Stimulated activated CD4-positive, alpha-beta T cell treated with anti-CD3 and anti-CD28 coated beads, Interleukin-1b, Interleukin-23, amount 100 ng/mL, for 1 hour (primary cell): ENCODE data around the gene ZC3H12A.

Experiments used
- DNase-seq, 2 donors: peaks; one replicate each; pipeline ENCODE4 v3.0.0-alpha.2; 2020; ENCODE audit warnings: low read depth in 2 of 2

ZC3H12A gene

GRCh38 chr1:37478890-37479254 lies 4.5 kb downstream of the ZC3H12A start:
- no peak for DNase-seq

GRCh38 chr1:37479255-37480124 lies 5.1 kb downstream of the ZC3H12A start:
- peak; percentile 81 to 85 for DNase-seq

- DNase-seq, result no peak
Measured at GRCh38 chr1:37480125-37480466, 5.7 kb downstream of the ZC3H12A start.

GRCh38 chr1:37480581-37481288 lies 6.4 kb downstream of the ZC3H12A start:
- no peak for DNase-seq

- DNase-seq, result no peak
Measured at GRCh38 chr1:37481289-37482003, 7.1 kb downstream of the ZC3H12A start.

GRCh38 chr1:37482004-37482785 lies 7.8 kb downstream of the ZC3H12A start:
- DNase-seq, result no peak

GRCh38 chr1:37482796-37483744 lies 8.7 kb downstream of the ZC3H12A start:
- no peak for DNase-seq

- no peak for DNase-seq
Measured at GRCh38 chr1:37483785-37484184, 9.4 kb downstream of the ZC3H12A start.

GRCh38 chr1:37484325-37485051 lies 10.1 kb downstream of the ZC3H12A start:
- no peak for DNase-seq

GRCh38 chr1:37485902-37486679 lies 11.7 kb downstream of the ZC3H12A start:
- no peak for DNase-seq

- peak in 1 of 2 donors; percentile 77 for DNase-seq
Measured at GRCh38 chr1:37486680-37487618, 12.6 kb downstream of the ZC3H12A start.

GRCh38 chr1:37487619-37487984 lies 13.2 kb downstream of the ZC3H12A start:
- no peak for DNase-seq

- DNase-seq, result no peak
Measured at GRCh38 chr1:37493336-37494098, 19.1 kb downstream of the ZC3H12A start.

- no peak for DNase-seq
Measured at GRCh38 chr1:37495875-37496274, 21.5 kb downstream of the ZC3H12A start.

GRCh38 chr1:37497832-37498231 lies 23.5 kb downstream of the ZC3H12A start:
- no peak for DNase-seq

GRCh38 chr1:37498872-37499617 lies 24.7 kb downstream of the ZC3H12A start:
- no peak for DNase-seq

GRCh38 chr1:37501661-37502060 lies 27.3 kb downstream of the ZC3H12A start:
- DNase-seq, result no peak
